Activated CD4-positive, alpha-beta memory T cell treated with anti-CD3 and anti-CD28 coated beads, Interleukin-2, amount 10 ng/mL, durations not matched to agents 7 days and 5 days (primary cell): ENCODE data around the gene SORCS2. TPM values are rescaled to one million over a fixed set of nuclear protein-coding genes. Genes with fewer than 3 reads are reported as not detected.
"Not testable (repeated sequence)": the region's sequence is repeated elsewhere in the genome, so short reads cannot be mapped to it uniquely, and the experiment has no call there.

ENCODE experiments used
- CTCF ChIA-PET: fragments of 350-600 bp; sonication (Branson Sonifier 250); formaldehyde crosslinking; loops from one replicate; lab custom pipeline; 2021; ENCODE audit warnings: antibody characterized with exemption, inconsistent platforms; lab: Charles Lee
- POLR2A ChIA-PET: fragments of 350-600 bp; sonication (Branson Sonifier 250); formaldehyde crosslinking; loops from one replicate; lab custom pipeline; 2021; ENCODE audit warnings: antibody characterized with exemption; lab: Charles Lee
- DNase-seq: peaks from one replicate; pipeline ENCODE4 v3.0.0-alpha.2; 2020
- H3K27ac Mint-ChIP-seq: one replicate; pipeline ENCODE4 v1.8.0; 2021; ENCODE audit warnings: mild to moderate bottlenecking, mixed read lengths
- H3K27me3 Mint-ChIP-seq: one replicate; pipeline ENCODE4 v1.8.0; 2021; ENCODE audit warnings: mixed read lengths
- H3K36me3 Mint-ChIP-seq: one replicate; pipeline ENCODE4 v1.8.0; 2021; ENCODE audit warnings: low read depth, mixed read lengths
- H3K4me1 Mint-ChIP-seq: one replicate; pipeline ENCODE4 v1.8.0; 2021; ENCODE audit warnings: mixed read lengths
- H3K4me3 Mint-ChIP-seq: one replicate; pipeline ENCODE4 v1.8.0; 2021; ENCODE audit warnings: mild to moderate bottlenecking, mixed read lengths
- H3K9me3 Mint-ChIP-seq: one replicate; pipeline ENCODE4 v1.8.0; 2021; ENCODE audit warnings: mixed read lengths
- total RNA-seq, 2 experiments: library from RNA; stranded (reverse); gene quantifications; one replicate each; pipeline ENCODE4 v1.2.3, GENCODE V29; 2021

The SORCS2 gene
- total RNA-seq, 2 experiments from 2014 or later, result 0.10 to 0.18 TPM

- no peaks in the 10 kb centered on the region for H3K4me1 Mint-ChIP-seq
- H3K36me3 Mint-ChIP-seq, result no peaks in the 10 kb centered on the region
- H3K27me3 Mint-ChIP-seq, result peaks cover 3% of the 10 kb centered on the region
- no peak overlapping the region for H3K4me3 Mint-ChIP-seq
- ChIA-PET CTCF (no interaction called here), POLR2A (no interaction called here)
- H3K27ac Mint-ChIP-seq, result no peak overlapping the region
- DNase-seq, result no peak
- H3K9me3 Mint-ChIP-seq, result no peaks in the 10 kb centered on the region
Measured at GRCh38 chr4:7593646-7594412, 401.5 kb downstream of the SORCS2 start.

DNA sequence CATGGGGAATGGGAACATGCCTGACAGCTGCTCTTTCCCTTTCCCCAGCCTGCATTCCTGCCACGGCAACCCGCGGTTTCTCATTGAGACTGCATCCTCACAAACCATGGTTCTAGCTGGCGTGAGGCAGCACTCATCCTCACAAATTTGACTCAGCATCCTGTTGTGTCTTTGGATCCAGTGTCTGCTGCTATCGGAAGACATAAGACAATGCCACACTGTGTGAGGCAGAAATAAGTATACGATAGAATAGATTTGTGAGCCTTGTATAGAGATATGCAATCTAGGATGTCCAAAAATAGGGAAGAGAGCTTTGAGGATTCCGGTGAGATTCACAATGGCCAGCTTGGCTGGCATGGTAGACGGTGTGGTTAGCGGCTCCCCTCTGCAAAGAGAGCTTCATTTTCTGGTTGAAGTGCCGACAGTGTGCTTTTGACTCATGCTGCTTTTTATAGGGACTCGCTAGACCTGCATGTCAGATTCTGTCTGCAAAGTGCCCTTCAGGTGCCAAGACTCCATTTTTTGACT is 403.7 kb downstream of the SORCS2 start:
- Mint-ChIP-seq H3K27me3 (peaks cover 3% of the 10 kb centered on the region), H3K4me3 (no peak overlapping the region), H3K9me3 (no peaks in the 10 kb centered on the region), H3K36me3 (no peaks in the 10 kb centered on the region), H3K4me1 (no peaks in the 10 kb centered on the region), H3K27ac (no peak overlapping the region)
- no peak for DNase-seq
- ChIA-PET CTCF (no interaction called here), POLR2A (no interaction called here)

DNA sequence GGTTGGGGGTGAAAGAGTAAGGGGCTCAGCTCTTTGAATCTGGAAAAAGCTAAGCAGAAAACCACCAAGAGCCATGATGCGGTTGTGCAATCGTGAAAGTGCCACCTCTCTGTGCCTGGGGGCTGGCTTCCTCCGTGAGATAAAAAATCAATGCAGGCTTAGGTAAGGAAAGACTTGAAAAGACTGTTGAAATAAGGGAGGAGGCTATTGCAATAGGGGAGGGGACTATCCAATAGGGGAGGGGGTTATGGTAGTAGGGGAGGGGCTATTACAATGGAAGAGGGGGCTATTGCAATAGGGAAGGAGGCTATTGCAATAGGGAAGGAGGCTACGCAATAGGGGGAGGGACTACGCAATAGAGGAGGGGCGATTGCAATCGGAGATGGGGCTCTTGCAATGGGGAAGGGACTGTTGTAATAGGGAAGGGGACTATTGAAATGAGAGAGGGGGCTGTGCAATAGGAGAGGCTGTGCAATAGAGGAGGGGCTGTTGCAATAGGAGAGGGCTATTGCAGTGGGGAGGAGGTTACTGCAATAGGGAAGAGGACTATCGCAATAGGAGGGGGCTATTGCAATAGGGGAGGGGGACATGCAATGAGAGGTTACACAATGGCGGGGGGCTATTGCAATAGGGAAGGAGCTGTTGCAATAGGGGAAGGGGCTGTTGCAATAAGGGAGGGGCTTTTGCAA is 404.7 kb downstream of the SORCS2 start:
- no peak overlapping the region for H3K27ac Mint-ChIP-seq
- ChIA-PET CTCF (interaction anchor here (0.6 kb wide), 1 partner anchor 70 kb away, joined by 5 read pairs; no protein-coding TSS in a partner anchor), POLR2A (no interaction called here)
- H3K36me3 Mint-ChIP-seq, result no peaks in the 10 kb centered on the region
- no peak overlapping the region for H3K4me3 Mint-ChIP-seq
- no peaks in the 10 kb centered on the region for H3K9me3 Mint-ChIP-seq
- DNase-seq, result no peak
- H3K27me3 Mint-ChIP-seq, result peaks cover 3% of the 10 kb centered on the region
- no peaks in the 10 kb centered on the region for H3K4me1 Mint-ChIP-seq

- Mint-ChIP-seq H3K27me3 (peaks cover 3% of the 10 kb centered on the region), H3K27ac (no peak overlapping the region), H3K36me3 (no peaks in the 10 kb centered on the region), H3K4me3 (no peak overlapping the region), H3K4me1 (no peaks in the 10 kb centered on the region), H3K9me3 (peaks cover 4% of the 10 kb centered on the region)
- ChIA-PET CTCF (no interaction called here), POLR2A (no interaction called here)
- no peak for DNase-seq
Measured at GRCh38 chr4:7598939-7599790, 406.8 kb downstream of the SORCS2 start.

DNA sequence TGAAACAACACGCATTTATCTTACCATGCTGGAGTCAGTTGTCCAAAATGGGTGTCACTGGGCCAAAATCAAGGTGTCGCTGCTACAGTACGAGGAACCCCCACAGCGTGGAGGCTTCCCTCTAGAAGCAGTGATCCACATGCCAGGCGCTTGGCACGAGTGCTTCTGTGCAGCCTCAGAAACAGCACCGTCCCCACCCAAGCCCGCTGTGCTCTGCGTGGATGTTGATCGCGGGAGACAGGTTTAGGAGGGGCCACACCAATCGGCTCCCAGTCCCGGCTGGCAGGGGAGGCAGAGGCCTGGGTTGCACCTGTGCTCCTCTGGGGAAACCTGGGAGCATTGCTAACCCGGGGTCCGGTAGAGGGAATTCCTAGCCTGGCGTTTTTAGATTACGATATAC is 407.9 kb downstream of the SORCS2 start:
- Mint-ChIP-seq H3K9me3 (peaks cover 4% of the 10 kb centered on the region), H3K4me3 (no peak overlapping the region), H3K27me3 (peaks cover 3% of the 10 kb centered on the region), H3K36me3 (no peaks in the 10 kb centered on the region), H3K4me1 (no peaks in the 10 kb centered on the region), H3K27ac (no peak overlapping the region)
- ChIA-PET POLR2A (no interaction called here), CTCF (no interaction called here)
- DNase-seq, result no peak

GRCh38 chr4:7602166-7602565 is 409.8 kb downstream of the SORCS2 start:
- H3K36me3 Mint-ChIP-seq, CTCF ChIA-PET, POLR2A ChIA-PET, H3K4me1 Mint-ChIP-seq, H3K4me3 Mint-ChIP-seq, H3K27me3 Mint-ChIP-seq, H3K9me3 Mint-ChIP-seq, DNase-seq, H3K27ac Mint-ChIP-seq: not testable (repeated sequence)

- H3K27ac Mint-ChIP-seq, result no peak overlapping the region
- no peaks in the 10 kb centered on the region for H3K4me1 Mint-ChIP-seq
- no peaks in the 10 kb centered on the region for H3K27me3 Mint-ChIP-seq
- H3K36me3 Mint-ChIP-seq, result no peaks in the 10 kb centered on the region
- POLR2A ChIA-PET, result no interaction called here
- peaks cover 4% of the 10 kb centered on the region for H3K9me3 Mint-ChIP-seq
- no peak for DNase-seq
- H3K4me3 Mint-ChIP-seq, result no peak overlapping the region
- CTCF ChIA-PET, result no interaction called here
Measured at GRCh38 chr4:7607156-7607910, 415.0 kb downstream of the SORCS2 start.

DNA sequence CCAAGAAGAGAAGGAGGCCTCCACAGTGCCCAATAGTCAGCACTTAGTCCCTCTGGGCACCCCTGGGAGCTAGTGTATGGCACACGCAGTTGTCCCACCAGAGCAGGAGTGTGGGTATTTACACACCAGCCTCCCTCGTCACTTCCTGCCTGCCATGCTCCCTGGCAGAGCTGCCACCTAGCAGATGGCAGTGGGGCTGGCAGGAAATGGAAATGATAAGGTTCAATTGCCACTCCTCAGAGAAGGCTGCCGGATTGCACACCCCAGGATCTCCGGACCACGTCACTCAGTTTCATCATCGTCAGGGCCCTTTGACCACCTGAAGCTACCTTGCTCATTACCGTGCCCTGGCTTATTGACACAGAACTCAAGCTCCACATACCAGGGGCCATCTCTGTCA is 415.7 kb downstream of the SORCS2 start:
- no peaks in the 10 kb centered on the region for H3K36me3 Mint-ChIP-seq
- no peak overlapping the region for H3K27ac Mint-ChIP-seq
- H3K27me3 Mint-ChIP-seq, result no peaks in the 10 kb centered on the region
- CTCF ChIA-PET, result no interaction called here
- H3K9me3 Mint-ChIP-seq, result peaks cover 4% of the 10 kb centered on the region
- POLR2A ChIA-PET, result no interaction called here
- H3K4me3 Mint-ChIP-seq, result no peak overlapping the region
- no peak for DNase-seq
- H3K4me1 Mint-ChIP-seq, result no peaks in the 10 kb centered on the region

- DNase-seq, result no peak
- no peaks in the 10 kb centered on the region for H3K36me3 Mint-ChIP-seq
- H3K9me3 Mint-ChIP-seq, result no peaks in the 10 kb centered on the region
- H3K4me3 Mint-ChIP-seq, result no peak overlapping the region
- no peaks in the 10 kb centered on the region for H3K27me3 Mint-ChIP-seq
- POLR2A ChIA-PET, result no interaction called here
- H3K4me1 Mint-ChIP-seq, result no peaks in the 10 kb centered on the region
- CTCF ChIA-PET, result no interaction called here
- no peak overlapping the region for H3K27ac Mint-ChIP-seq
Measured at GRCh38 chr4:7609316-7609715, 417.0 kb downstream of the SORCS2 start.

DNA sequence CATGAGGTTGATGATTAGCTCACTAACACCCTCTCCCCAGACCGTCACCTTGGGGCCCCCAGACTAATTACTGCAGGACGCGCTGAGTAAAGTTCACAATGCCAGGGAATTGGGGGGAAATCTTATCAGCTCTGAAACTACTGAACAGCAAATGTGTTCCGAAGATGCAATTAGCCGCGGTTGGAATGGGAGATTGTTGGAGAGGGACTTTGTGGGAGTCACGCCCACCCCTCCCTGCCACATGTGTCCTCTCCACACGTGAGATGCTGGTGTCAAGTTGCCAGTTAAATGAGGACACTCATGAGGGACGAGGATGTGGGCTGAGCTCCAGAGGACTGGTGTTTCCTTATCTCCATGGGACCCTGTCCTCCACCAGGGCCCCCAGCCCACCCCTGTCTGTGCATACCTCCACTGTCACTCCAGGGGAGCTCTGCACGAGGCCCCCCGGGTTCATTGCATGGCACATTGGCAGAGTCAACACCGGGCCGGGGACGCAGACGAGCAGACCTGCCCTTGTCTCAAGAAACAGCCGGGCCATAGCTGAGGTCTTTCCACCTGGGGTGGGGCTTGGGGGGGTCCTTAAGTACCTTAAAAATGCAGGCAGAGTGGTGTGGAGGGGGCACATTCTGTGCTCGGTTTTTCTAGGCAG is 417.8 kb downstream of the SORCS2 start:
- Mint-ChIP-seq H3K4me1 (no peaks in the 10 kb centered on the region), H3K4me3 (no peak overlapping the region), H3K9me3 (no peaks in the 10 kb centered on the region), H3K27ac (no peak overlapping the region), H3K36me3 (no peaks in the 10 kb centered on the region), H3K27me3 (no peaks in the 10 kb centered on the region)
- DNase-seq, result no peak
- ChIA-PET CTCF (no interaction called here), POLR2A (no interaction called here)

DNA sequence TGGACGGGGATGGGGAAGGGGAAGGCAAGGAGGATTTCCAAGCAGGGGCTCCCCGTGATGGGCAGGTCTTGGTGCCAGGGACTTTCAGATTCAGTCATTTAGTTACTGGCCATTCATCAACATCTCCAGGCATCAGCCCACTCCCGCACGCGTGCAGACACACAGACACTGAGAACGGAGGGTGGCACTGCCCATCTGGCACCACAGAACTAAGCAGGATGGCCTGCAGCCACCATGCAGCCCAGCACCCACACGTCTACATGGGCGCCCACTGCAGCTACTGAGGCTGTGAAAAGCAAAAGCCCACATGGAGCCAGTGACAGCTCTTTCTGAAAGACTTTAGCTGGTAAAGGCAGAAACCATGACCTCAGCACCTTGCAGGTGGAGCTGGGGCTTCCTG is 418.5 kb downstream of the SORCS2 start:
- Mint-ChIP-seq H3K36me3 (no peaks in the 10 kb centered on the region), H3K4me1 (no peaks in the 10 kb centered on the region), H3K4me3 (no peak overlapping the region), H3K9me3 (no peaks in the 10 kb centered on the region), H3K27me3 (no peaks in the 10 kb centered on the region), H3K27ac (no peak overlapping the region)
- no peak for DNase-seq
- ChIA-PET POLR2A (no interaction called here), CTCF (no interaction called here)

DNA sequence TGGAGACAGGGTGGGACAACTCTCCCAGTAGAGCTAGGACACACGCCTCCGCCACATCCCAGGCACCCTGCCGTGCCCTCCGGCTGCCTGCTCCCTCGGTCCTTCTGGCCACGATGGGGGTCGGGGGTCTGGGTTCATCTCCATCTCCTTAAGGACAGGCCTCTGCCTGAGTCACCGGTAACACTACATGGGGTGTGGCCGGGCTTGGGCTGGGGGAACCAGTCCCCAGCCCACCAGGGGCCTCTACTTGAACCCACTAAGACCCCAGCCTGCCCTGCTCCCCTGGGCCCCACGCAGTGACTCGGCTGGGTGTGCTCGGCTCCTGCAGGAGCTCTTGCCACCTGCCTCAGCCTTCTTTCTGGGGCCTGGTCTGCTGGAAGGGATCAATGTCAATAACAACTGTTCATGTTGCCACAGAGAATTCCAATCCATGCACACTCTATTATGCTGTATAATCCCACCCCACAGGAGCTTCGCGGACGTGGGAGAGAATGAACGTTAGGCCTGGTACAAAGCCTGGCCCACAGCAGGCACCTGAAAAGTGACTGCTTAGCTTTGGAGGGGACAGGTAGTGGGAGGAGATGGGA is 420.1 kb downstream of the SORCS2 start:
- H3K27me3 Mint-ChIP-seq, result no peaks in the 10 kb centered on the region
- POLR2A ChIA-PET, result no interaction called here
- H3K36me3 Mint-ChIP-seq, result no peaks in the 10 kb centered on the region
- CTCF ChIA-PET, result no interaction called here
- no peaks in the 10 kb centered on the region for H3K9me3 Mint-ChIP-seq
- H3K27ac Mint-ChIP-seq, result no peak overlapping the region
- no peak overlapping the region for H3K4me3 Mint-ChIP-seq
- no peaks in the 10 kb centered on the region for H3K4me1 Mint-ChIP-seq
- DNase-seq, result no peak
